Left kidney (tissue), 8 donors: ENCODE results near the gene SCO2. TPM values are rescaled to one million over a fixed set of nuclear protein-coding genes. Genes with fewer than 3 reads are reported as not detected.

Experiments used
- DNase-seq: peaks from one replicate; pipeline ENCODE4 v3.0.0-alpha.2; 2013
- long read RNA-seq, 8 donors: transcript quantifications; one replicate each; lab custom pipeline, GENCODE V29; 2026
- polyA plus RNA-seq: library from polyadenylated mRNA; unstranded; fragments of 120-200 nt; gene quantifications from one replicate; pipeline ENCODE4 v1.2.1, GENCODE V29; 2013; ENCODE audit not compliant: insufficient read length

SCO2 gene
- polyA plus RNA-seq: 1.5 TPM
- long read RNA-seq, donor 1, partial matches to known transcripts: 0 of 1 reads
- long read RNA-seq, donor 1, other reads (novel, unspliced or antisense): 0 of 1 reads
- long read RNA-seq, donor 2: 0 reads
- long read RNA-seq, donor 3: 0 reads
- long read RNA-seq, donor 4: 0 reads
- long read RNA-seq, donor 5, partial matches to known transcripts: 0 of 2 reads
- long read RNA-seq, donor 5, other reads (novel, unspliced or antisense): 0 of 2 reads
- long read RNA-seq, donor 6, partial matches to known transcripts: 0 of 1 reads
- long read RNA-seq, donor 6, other reads (novel, unspliced or antisense): 0 of 1 reads
- long read RNA-seq, donor 7: 0 reads
- long read RNA-seq, donor 8, partial matches to known transcripts: 0 of 2 reads
- long read RNA-seq, donor 8, other reads (novel, unspliced or antisense): 0 of 2 reads

- DNase-seq: peak; percentile 95
Observed at GRCh38 chr22:50525104-50525857, at the start of gene SCO2. Gene SCO2 (minus strand): TSS chr22:50525598. CDS start chr22:50524411, 1,187 bp downstream.

- DNase-seq: no peak
Observed at GRCh38 chr22:50574383-50574755, 49.0 kb upstream of the SCO2 start.

GRCh38 chr22:50573491-50574382 is 48.3 kb upstream of the SCO2 start:
- no peak for DNase-seq

- DNase-seq: no peak
Observed at GRCh38 chr22:50572965-50573364, 47.6 kb upstream of the SCO2 start.

- DNase-seq: no peak
Observed at GRCh38 chr22:50571264-50572175, 46.1 kb upstream of the SCO2 start.

- DNase-seq: no peak
Observed at GRCh38 chr22:50570861-50571260, 45.5 kb upstream of the SCO2 start.

- DNase-seq: no peak
Observed at GRCh38 chr22:50569896-50570535, 44.6 kb upstream of the SCO2 start.

- DNase-seq: no peak
Observed at GRCh38 chr22:50569041-50569459, 43.7 kb upstream of the SCO2 start.

- DNase-seq: no peak
Observed at GRCh38 chr22:50568626-50569025, 43.2 kb upstream of the SCO2 start.

- no peak for DNase-seq
Observed at GRCh38 chr22:50567721-50568252, 42.4 kb upstream of the SCO2 start.

- no peak for DNase-seq
Observed at GRCh38 chr22:50564289-50564688, 38.9 kb upstream of the SCO2 start.

GRCh38 chr22:50563413-50564160 is 38.2 kb upstream of the SCO2 start:
- no peak for DNase-seq

GRCh38 chr22:50562523-50563412 is 37.4 kb upstream of the SCO2 start, which contains the start of gene SYCE3:
Gene SYCE3 (minus strand): TSS chr22:50562919. CDS start chr22:50556405, 6,514 bp downstream.
- peak; percentile 95 for DNase-seq

- DNase-seq: no peak
Observed at GRCh38 chr22:50561401-50562358, 36.3 kb upstream of the SCO2 start.

GRCh38 chr22:50560034-50560433 is 34.6 kb upstream of the SCO2 start:
- DNase-seq: no peak

GRCh38 chr22:50556703-50557102 is 31.3 kb upstream of the SCO2 start:
- DNase-seq: no peak

GRCh38 chr22:50553310-50553709 is 27.9 kb upstream of the SCO2 start:
- DNase-seq: no peak
